Endothelial cell (in vitro differentiated cells): ENCODE results near the gene C9orf40. TPM values are rescaled to one million over a fixed set of nuclear protein-coding genes. Genes with fewer than 3 reads are reported as not detected.

ENCODE experiments used
- DNase-seq: peaks from one replicate; pipeline ENCODE4 v3.0.0; 2021; ENCODE audit warnings: low spot score
- H3K27ac Mint-ChIP-seq: one replicate; pipeline ENCODE4 v1.8.0; 2021; ENCODE audit warnings: mixed read lengths, inconsistent platforms; ENCODE audit not compliant: unreplicated experiment
- H3K27me3 Mint-ChIP-seq: one replicate; pipeline ENCODE4 v1.8.0; 2021; ENCODE audit warnings: mild to moderate bottlenecking, moderate library complexity, mixed read lengths, inconsistent platforms; ENCODE audit not compliant: unreplicated experiment
- H3K36me3 Mint-ChIP-seq: one replicate; pipeline ENCODE4 v1.8.0; 2021; ENCODE audit warnings: mild to moderate bottlenecking, low read depth, mixed read lengths, inconsistent platforms; ENCODE audit not compliant: unreplicated experiment
- H3K4me1 Mint-ChIP-seq: one replicate; pipeline ENCODE4 v1.8.0; 2021; ENCODE audit warnings: mild to moderate bottlenecking, mixed read lengths, inconsistent platforms; ENCODE audit not compliant: unreplicated experiment
- H3K4me3 Mint-ChIP-seq: one replicate; pipeline ENCODE4 v1.8.0; 2021; ENCODE audit warnings: mild to moderate bottlenecking, mixed read lengths, inconsistent platforms; ENCODE audit not compliant: unreplicated experiment
- H3K9me3 Mint-ChIP-seq: one replicate; pipeline ENCODE4 v1.8.0; 2021; ENCODE audit warnings: mixed read lengths, inconsistent platforms; ENCODE audit not compliant: unreplicated experiment
- total RNA-seq: library from RNA; stranded (reverse); fragmentation: NEBNext Ultra II Directional; extraction: Animal tissue kit (Norgen Biotek cat#: 25700); gene quantifications from one replicate; pipeline ENCODE4 v1.2.1, GENCODE V29; 2021; ENCODE audit not compliant: unreplicated experiment
- TF ChIP-seq, protein P1 (sequence below): fragments of 200-600 bp; sonication (generic); IDR thresholded peaks from one replicate; pipeline ENCODE4 v1.5.0; 2021; ENCODE audit warnings: antibody characterized with exemption; ENCODE audit not compliant: unreplicated experiment

The C9orf40 gene
- total RNA-seq, 1 donor from 2014 or later, result 3.9 TPM

DNA sequence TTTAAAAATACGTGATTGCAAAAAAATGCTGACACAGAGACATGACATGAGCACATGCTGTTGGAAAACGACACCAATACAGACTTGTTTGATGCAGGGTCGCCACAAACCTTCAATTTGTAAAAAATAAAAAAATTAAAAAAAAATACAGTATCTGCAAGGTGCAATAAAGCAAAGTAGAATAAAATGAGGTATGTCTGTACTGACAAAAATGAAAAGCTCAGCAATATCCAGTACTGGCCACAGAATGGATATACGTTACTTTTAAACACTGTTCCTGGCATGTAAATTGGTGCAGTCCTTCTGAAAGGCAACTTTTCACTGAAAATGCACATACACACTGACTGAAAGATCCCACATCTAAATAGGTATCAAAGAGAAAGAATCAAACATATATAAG lies 27.1 kb upstream of the C9orf40 start:
- Mint-ChIP-seq H3K27ac (no peak overlapping the region), H3K9me3 (no peaks in the 10 kb centered on the region), H3K36me3 (peaks cover 20% of the 10 kb centered on the region), H3K4me1 (no peaks in the 10 kb centered on the region), H3K27me3 (no peaks in the 10 kb centered on the region), H3K4me3 (no peak overlapping the region)
- TF ChIP-seq, protein P1, sequence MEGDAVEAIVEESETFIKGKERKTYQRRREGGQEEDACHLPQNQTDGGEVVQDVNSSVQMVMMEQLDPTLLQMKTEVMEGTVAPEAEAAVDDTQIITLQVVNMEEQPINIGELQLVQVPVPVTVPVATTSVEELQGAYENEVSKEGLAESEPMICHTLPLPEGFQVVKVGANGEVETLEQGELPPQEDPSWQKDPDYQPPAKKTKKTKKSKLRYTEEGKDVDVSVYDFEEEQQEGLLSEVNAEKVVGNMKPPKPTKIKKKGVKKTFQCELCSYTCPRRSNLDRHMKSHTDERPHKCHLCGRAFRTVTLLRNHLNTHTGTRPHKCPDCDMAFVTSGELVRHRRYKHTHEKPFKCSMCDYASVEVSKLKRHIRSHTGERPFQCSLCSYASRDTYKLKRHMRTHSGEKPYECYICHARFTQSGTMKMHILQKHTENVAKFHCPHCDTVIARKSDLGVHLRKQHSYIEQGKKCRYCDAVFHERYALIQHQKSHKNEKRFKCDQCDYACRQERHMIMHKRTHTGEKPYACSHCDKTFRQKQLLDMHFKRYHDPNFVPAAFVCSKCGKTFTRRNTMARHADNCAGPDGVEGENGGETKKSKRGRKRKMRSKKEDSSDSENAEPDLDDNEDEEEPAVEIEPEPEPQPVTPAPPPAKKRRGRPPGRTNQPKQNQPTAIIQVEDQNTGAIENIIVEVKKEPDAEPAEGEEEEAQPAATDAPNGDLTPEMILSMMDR, result no peak
- no peak for DNase-seq

DNA sequence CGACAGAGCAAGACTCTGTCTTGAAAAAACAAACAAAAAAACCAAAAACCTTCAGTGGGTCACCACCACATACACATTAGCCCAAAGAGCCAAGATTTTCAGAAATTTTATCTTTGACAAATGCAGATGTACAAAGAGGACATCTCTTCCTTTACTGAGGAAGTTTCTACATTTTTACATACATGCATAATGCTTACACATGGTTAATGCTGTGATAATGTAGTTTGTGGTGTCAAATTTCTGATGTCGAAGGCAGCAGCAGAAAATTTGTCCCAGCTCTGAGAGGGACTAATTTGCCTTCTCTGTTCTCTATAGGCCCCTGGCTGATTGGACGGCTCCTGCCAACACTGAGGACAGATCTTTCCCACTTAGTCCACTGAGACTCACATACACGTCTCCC lies 24.6 kb upstream of the C9orf40 start:
- Mint-ChIP-seq H3K4me1 (peaks cover 4% of the 10 kb centered on the region), H3K36me3 (peaks cover 30% of the 10 kb centered on the region), H3K4me3 (no peak overlapping the region), H3K27me3 (no peaks in the 10 kb centered on the region), H3K27ac (no peak overlapping the region), H3K9me3 (no peaks in the 10 kb centered on the region)
- TF ChIP-seq, protein P1, result no peak
- DNase-seq, result no peak

DNA sequence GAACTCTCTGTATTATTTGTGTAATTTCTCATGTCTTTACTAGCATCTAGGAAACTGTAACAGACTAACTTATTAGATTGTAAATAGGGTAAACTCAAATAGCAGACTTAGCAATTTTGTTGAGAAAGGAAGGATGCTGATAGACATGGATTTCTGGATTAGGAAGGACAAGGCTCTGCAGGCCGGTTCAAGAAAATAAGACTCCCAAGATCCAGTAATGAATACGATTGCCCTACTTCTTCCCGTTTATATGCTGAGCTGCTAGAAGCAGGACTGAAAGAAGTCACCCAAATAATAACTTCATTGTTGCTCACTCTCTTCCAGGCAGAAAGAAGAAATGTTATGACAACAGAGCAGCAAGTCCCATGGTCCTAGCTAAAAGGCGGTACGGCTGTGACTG lies 22.8 kb upstream of the C9orf40 start:
- Mint-ChIP-seq H3K9me3 (no peaks in the 10 kb centered on the region), H3K4me3 (no peak overlapping the region), H3K27me3 (no peaks in the 10 kb centered on the region), H3K27ac (no peak overlapping the region), H3K4me1 (peaks cover 4% of the 10 kb centered on the region), H3K36me3 (peaks cover 30% of the 10 kb centered on the region)
- TF ChIP-seq, protein P1, result no peak
- no peak for DNase-seq

DNA sequence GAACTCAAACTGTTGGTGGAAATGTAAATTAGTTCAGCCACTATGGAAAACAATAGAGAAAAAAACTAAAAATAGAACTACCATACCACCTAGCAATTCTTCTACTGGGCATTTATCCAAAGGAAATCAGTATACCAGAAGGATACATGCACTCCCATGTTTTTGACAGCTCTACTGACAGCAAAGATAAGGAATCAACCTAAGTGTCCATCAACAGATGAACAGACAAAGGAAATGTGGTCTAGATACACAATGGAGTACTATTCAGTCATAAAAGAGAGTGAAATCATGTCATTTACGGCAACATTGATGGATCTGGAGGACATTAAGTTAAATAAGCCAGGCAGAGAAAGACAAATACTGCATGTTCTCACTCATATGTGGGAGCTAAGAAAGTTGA lies 21.8 kb upstream of the C9orf40 start:
- no peaks in the 10 kb centered on the region for H3K9me3 Mint-ChIP-seq
- H3K36me3 Mint-ChIP-seq, result peaks cover 30% of the 10 kb centered on the region
- H3K4me1 Mint-ChIP-seq, result peaks cover 4% of the 10 kb centered on the region

DNA sequence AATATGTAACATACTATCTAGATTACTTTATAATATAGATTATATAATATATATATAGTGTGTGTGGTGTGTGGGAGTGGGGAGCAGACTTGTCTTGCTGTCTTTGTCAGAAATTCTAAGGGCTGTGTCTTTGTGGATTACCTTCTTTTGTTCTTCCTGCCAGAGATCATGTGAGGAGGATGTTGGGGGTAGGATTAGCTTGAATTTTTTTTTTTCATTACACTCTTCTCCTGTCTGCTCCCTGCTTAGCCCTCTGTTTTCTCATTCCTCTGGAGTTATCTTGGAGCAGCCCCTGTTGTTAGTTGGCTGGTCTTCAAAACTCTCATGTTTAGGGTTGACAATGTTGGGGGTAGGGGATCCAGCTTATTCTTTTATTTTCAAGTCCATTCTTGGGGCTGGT lies 21.0 kb upstream of the C9orf40 start:
- Mint-ChIP-seq H3K27ac (no peak overlapping the region), H3K9me3 (no peaks in the 10 kb centered on the region), H3K36me3 (peaks cover 30% of the 10 kb centered on the region), H3K27me3 (no peaks in the 10 kb centered on the region), H3K4me3 (no peak overlapping the region), H3K4me1 (peaks cover 4% of the 10 kb centered on the region)
- DNase-seq, result no peak
- TF ChIP-seq, protein P1, result no peak

More for the DNA sequence above, 21.8 kb upstream of the C9orf40 start:
- H3K4me3 Mint-ChIP-seq, result no peak overlapping the region
- DNase-seq, result no peak
- TF ChIP-seq, protein P1, result no peak
- H3K27ac Mint-ChIP-seq, result no peak overlapping the region
- H3K27me3 Mint-ChIP-seq, result no peaks in the 10 kb centered on the region
